Spleen (tissue), 11 donors: ENCODE measurements around the gene VAV2. TPM values are rescaled to one million over a fixed set of nuclear protein-coding genes. Genes with fewer than 3 reads are reported as not detected.

Source experiments
- DNase-seq: peaks from one replicate; pipeline ENCODE4 v3.0.0-alpha.2; 2020
- H3K27ac ChIP-seq, 8 donors: fragments of 200-600 bp; sonication (generic) in 7 of 8; 1 replicate in 4 of 8; 2 replicates in 4 of 8; pipeline versions ENCODE4 v1.5.0 to v1.8.0; 2016 to 2021; ENCODE audit warnings: inconsistent platforms in 4 of 8, mild to moderate bottlenecking in 4 of 8, moderate library complexity in 1 of 8
- H3K27me3 ChIP-seq, 7 donors: fragments of 200-600 bp; sonication (generic) in 6 of 7; replicated peaks in 1 of 7; 1 replicate in 4 of 7; 2 replicates in 3 of 7; pipeline versions ENCODE4 v1.5.0 to v1.8.0; 2016 to 2021; ENCODE audit warnings: inconsistent platforms in 3 of 7, mild to moderate bottlenecking in 1 of 7
- H3K36me3 ChIP-seq, 6 donors: fragments of 200-600 bp; sonication (generic) in 5 of 6; 1 replicate in 4 of 6; 2 replicates in 2 of 6; pipeline versions ENCODE4 v1.5.0 to v1.8.0; 2016 to 2021; ENCODE audit warnings: inconsistent platforms in 2 of 6
- H3K4me1 ChIP-seq, 6 donors: fragments of 200-600 bp; sonication (generic) in 5 of 6; 1 replicate in 3 of 6; 2 replicates in 3 of 6; pipeline versions ENCODE4 v1.5.0 to v1.8.0; 2016 to 2021; ENCODE audit warnings: inconsistent platforms in 3 of 6
- H3K4me3 ChIP-seq, 8 donors: fragments of 200-600 bp; sonication (generic) in 7 of 8; 1 replicate in 4 of 8; 2 replicates in 4 of 8; pipeline versions ENCODE4 v1.5.0 to v1.8.0; 2016 to 2021; ENCODE audit warnings: inconsistent platforms in 4 of 8, mild to moderate bottlenecking in 4 of 8, moderate library complexity in 2 of 8
- H3K9me3 ChIP-seq, 8 donors: fragments of 200-600 bp; sonication (generic) in 7 of 8; 1 replicate in 4 of 8; 2 replicates in 4 of 8; pipeline versions ENCODE4 v1.5.0 to v1.8.0; 2016 to 2021; ENCODE audit warnings: inconsistent platforms in 4 of 8
- POLR2A ChIP-seq, 3 donors: fragments of 450-650 bp; IDR thresholded peaks; one replicate each; pipeline ENCODE4 v1.5.1; 2017; ENCODE audit warnings: antibody characterized with exemption in 3 of 3, mild to moderate bottlenecking in 1 of 3
- POLR2AphosphoS5 ChIP-seq, 3 donors: sonication (generic); formaldehyde crosslinking; IDR thresholded peaks; one replicate each; pipeline ENCODE4 v1.5.1; 2017; ENCODE audit warnings: antibody characterized with exemption in 3 of 3
- WGBS, 5 donors: extraction: QIAGEN DNeasy Blood & Tissue Kit in 3 of 5; methylation state at CpG; one replicate each; pipeline versions ENCODE4 v1.1.5 to v1.1.7; 2013 to 2018; 5-methylcytosine and 5-hydroxymethylcytosine counted together
- intact Hi-C: fragments of 100-400 bp; cut with DNase I; formaldehyde crosslinking; loops from one replicate; pipeline ENCODE4 v1.15.0; 2023; ENCODE audit warnings: low total_unique reads
- polyA plus RNA-seq, 3 donors: library from polyadenylated mRNA; stranded (reverse); fragments of 200-250 nt; gene quantifications; one replicate each; pipeline ENCODE4 v1.2.1, GENCODE V29; 2013
- total RNA-seq, 7 donors: library from RNA; depleted of rRNA in 3 of 7; stranded (reverse); fragments of >200 nt in 3 of 7; fragmentation: NEBNext Ultra II Directional in 4 of 7; extraction: Animal tissue kit (Norgen Biotek cat#: 25700) in 4 of 7; gene quantifications; one replicate each; pipeline versions ENCODE4 v1.1.0 to v1.2.1, GENCODE V29; 2016 to 2021
- TF ChIP-seq, protein P1 (sequence below), 11 experiments: fragments of 200-600 bp in 7 of 11; fragments of 450-650 bp in 4 of 11; sonication (generic) in 4 of 11; IDR thresholded peaks in 8 of 11; conservative IDR thresholded peaks in 3 of 11; 1 replicate in 7 of 11; 2 replicates in 4 of 11; pipeline versions ENCODE4 v1.4.0 to v1.8.0; 2016 to 2021; ENCODE audit warnings: antibody characterized with exemption in 11 of 11, inconsistent platforms in 4 of 11, mild to moderate bottlenecking in 1 of 11
- donor health status: healthy with polysubstance abuse.
- donor health status: DM: no; HTN: no; CAD: no; lungs with moderate emphysema.
- donor health status: DM: no; HTN: no; CAD: no.
- donor health status: Bipolar disorder and iron deficiency.
- donor health status: healthy.
- donor health status: DM: no; HTN: no; CAD: no.
- donor health status: DM: yes; HTN: yes; CAD: no.

The VAV2 gene
- total and polyA plus RNA-seq, 10 donors = 14.2 to 39.2 (median 23.3) TPM

DNA sequence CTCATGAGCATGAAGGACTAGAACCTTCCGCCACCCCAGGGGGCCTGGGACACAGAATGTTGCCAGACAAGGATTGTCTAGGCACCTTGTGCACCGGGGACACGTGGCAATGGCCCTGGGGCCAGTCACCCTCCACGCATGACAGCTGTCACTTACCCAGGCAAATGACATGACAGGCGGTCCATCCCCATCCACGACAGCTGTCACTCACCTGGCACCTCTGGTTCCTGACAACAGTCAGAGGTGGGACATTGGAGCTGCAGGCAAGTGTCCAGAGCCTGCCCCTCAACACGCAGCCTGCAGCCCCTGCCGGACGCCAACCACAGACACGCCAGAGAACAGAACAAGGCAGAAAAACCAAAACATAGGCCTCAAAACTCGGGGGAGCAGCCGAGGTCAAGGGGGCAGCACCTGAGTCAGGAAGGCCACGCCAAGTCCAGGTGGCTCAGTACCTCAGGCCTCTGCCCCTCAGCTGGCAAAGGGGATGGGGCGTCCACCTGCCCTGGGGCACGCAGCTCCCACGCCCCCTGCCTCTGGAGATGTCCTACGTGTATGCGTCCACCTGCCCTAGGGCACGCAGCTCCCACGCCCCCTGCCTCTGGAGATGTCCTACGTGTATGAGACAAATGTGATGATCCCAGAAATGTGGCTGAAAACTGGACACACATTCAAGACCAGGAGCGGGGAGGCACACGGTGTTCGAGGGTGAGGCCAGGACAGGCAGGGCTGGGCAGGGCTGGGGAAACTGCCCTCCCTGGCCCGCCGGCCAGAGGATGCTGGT lies 14.5 kb downstream of the VAV2 start:
- no peaks in the 10 kb centered on the region for H3K9me3 ChIP-seq
- H3K36me3 ChIP-seq = no peaks in the 10 kb centered on the region
- TF ChIP-seq POLR2AphosphoS5 (IDR thresholded peaks at IDR 0.05) (no peak), POLR2A (IDR thresholded peaks at IDR 0.05) (no peak)
- TF ChIP-seq, protein P1, sequence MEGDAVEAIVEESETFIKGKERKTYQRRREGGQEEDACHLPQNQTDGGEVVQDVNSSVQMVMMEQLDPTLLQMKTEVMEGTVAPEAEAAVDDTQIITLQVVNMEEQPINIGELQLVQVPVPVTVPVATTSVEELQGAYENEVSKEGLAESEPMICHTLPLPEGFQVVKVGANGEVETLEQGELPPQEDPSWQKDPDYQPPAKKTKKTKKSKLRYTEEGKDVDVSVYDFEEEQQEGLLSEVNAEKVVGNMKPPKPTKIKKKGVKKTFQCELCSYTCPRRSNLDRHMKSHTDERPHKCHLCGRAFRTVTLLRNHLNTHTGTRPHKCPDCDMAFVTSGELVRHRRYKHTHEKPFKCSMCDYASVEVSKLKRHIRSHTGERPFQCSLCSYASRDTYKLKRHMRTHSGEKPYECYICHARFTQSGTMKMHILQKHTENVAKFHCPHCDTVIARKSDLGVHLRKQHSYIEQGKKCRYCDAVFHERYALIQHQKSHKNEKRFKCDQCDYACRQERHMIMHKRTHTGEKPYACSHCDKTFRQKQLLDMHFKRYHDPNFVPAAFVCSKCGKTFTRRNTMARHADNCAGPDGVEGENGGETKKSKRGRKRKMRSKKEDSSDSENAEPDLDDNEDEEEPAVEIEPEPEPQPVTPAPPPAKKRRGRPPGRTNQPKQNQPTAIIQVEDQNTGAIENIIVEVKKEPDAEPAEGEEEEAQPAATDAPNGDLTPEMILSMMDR (IDR thresholded peaks at IDR 0.05 in 8 of 11, conservative IDR thresholded peaks at IDR 0.05 in 3 of 11) = no peak
- peaks cover 0 to 9% (median 0%) of the 10 kb centered on the region in 7 donors for H3K27me3 ChIP-seq
- no peak overlapping the region for H3K27ac ChIP-seq
- intact Hi-C loops = no loop called here
- 90 to 96% (median 93%) methylated on average over 12 to 26 of the region's 26 CpGs for WGBS, 5 donors
- H3K4me1 ChIP-seq = peaks cover 23 to 97% (median 56%) of the 10 kb centered on the region in 6 donors
- no peak overlapping the region for H3K4me3 ChIP-seq
- DNase-seq = peak; percentile 64

DNA sequence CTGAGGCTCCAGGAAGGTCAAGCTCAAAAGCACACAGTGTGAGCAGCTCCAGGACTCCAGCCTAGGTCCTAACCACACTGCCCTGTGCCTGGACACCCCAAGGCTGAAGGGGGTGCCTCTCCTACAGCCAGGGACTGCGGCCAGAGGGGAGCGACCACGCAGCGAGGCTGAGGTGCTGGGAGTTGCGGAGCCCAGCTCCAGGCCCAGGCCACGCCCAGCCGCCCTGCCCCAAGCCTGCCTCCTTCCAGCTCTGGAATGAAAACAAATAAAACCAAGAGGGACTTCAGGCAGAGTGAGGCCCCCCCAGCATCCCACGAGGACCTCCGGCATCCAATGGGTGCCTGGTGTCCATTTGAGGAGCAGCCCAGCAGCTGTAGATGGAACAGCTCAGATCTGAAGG lies 15.2 kb downstream of the VAV2 start:
- TF ChIP-seq, protein P1 (IDR thresholded peaks at IDR 0.05 in 8 of 11, conservative IDR thresholded peaks at IDR 0.05 in 3 of 11) = no peak
- TF ChIP-seq POLR2AphosphoS5 (IDR thresholded peaks at IDR 0.05) (no peak), POLR2A (IDR thresholded peaks at IDR 0.05) (no peak)
- intact Hi-C loops = no loop called here
- H3K9me3 ChIP-seq = no peaks in the 10 kb centered on the region
- DNase-seq = peak; percentile 63
- H3K4me3 ChIP-seq = no peak overlapping the region
- 93 to 96% (median 95%) methylated on average over 7 to 9 of the region's 9 CpGs for WGBS, 5 donors
- H3K4me1 ChIP-seq = peaks cover 28 to 97% (median 59%) of the 10 kb centered on the region in 6 donors
- H3K36me3 ChIP-seq = no peaks in the 10 kb centered on the region
- H3K27me3 ChIP-seq = peaks cover 0 to 4% (median 0%) of the 10 kb centered on the region in 7 donors
- H3K27ac ChIP-seq = no peak overlapping the region

DNA sequence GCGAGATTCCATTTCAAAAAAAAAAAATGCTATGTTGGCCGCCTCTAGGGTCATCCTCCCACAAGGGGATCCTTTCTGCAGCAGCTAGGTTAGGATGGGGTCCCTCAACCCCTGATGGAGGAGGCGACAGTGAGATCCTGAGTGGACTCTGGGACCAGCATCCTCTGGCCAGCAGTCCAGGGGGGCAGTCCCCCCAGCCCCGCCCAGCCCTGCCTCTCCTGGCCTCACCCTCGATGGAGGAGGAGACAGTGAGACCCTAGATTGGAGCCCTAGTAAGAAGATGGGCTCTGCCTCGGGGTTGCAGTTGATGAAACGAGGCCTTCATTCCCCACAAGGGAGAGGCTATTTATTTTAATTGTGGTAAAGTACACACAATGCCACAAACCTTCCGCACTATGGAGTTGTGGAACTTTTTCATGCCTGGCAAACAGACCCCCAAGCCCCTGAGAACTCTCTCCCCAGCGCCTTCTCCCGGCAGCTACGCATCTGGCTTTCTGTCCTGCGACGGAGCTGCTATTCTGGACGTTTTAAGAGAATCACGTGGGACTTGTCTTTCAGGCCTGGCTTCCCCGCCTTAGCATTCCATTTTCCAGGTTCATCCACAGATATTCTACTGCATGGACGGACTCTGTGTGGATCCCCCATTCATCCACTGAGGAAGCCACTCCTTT lies 15.8 kb downstream of the VAV2 start:
- H3K27ac ChIP-seq = no peak overlapping the region
- no peaks in the 10 kb centered on the region for H3K36me3 ChIP-seq
- intact Hi-C loops = no loop called here
- H3K9me3 ChIP-seq = no peaks in the 10 kb centered on the region
- DNase-seq = peak; percentile 34
- no peak overlapping the region for H3K4me3 ChIP-seq
- peaks cover 29 to 97% (median 62%) of the 10 kb centered on the region in 6 donors for H3K4me1 ChIP-seq
- peaks cover 0 to 4% (median 0%) of the 10 kb centered on the region in 7 donors for H3K27me3 ChIP-seq
- TF ChIP-seq, protein P1 (IDR thresholded peaks at IDR 0.05 in 8 of 11, conservative IDR thresholded peaks at IDR 0.05 in 3 of 11) = no peak
- no peak for TF ChIP-seq POLR2A (IDR thresholded peaks at IDR 0.05)
- TF ChIP-seq POLR2AphosphoS5 (IDR thresholded peaks at IDR 0.05) = no peak
- 89 to 94% (median 91%) methylated on average over 13 to 17 of the region's 17 CpGs for WGBS, 5 donors

DNA sequence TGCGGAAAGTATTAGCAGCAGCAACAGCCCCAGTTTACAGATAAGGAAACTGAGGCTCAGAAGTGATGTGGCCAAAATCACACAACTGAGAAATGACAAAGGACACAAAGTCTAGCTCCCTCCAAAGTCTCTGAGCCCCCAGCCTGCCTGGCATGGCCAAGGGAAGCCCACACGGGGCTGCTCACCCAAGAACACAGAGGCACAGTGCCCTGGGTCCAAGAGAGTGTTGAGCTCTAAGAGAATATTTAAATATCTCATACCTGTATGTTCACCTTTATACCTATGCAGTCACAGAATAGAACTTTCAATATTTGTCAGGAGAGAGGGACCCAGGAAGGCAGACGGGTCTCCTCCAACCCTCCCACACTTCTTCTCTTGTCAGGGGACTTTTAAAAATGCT lies 16.6 kb downstream of the VAV2 start:
- Histone ChIP-seq H3K27me3 (peaks cover 0 to 4% (median 0%) of the 10 kb centered on the region in 7 donors), H3K4me3 (no peak overlapping the region), H3K27ac (no peak overlapping the region), H3K36me3 (no peaks in the 10 kb centered on the region), H3K4me1 (peaks cover 29 to 97% (median 61%) of the 10 kb centered on the region in 6 donors), H3K9me3 (no peaks in the 10 kb centered on the region)
- TF ChIP-seq POLR2A (IDR thresholded peaks at IDR 0.05) (no peak), POLR2AphosphoS5 (IDR thresholded peaks at IDR 0.05) (no peak)
- TF ChIP-seq, protein P1 (IDR thresholded peaks at IDR 0.05 in 8 of 11, conservative IDR thresholded peaks at IDR 0.05 in 3 of 11) = no peak
- intact Hi-C loops = no loop called here
- WGBS, 5 donors = 82 to 91% (median 90%) methylated on average over 3 of the region's 3 CpGs
- DNase-seq = peak; percentile 32
